ENCODE measurements around the gene TEDDM1. TPM values are rescaled to one million over a fixed set of nuclear protein-coding genes. Genes with fewer than 3 reads are reported as not detected.

TEDDM1 gene
- polyA plus RNA-seq, 1 experiment = not detected

GRCh38 chr1:182395906-182396305 is 4.6 kb downstream of the TEDDM1 start:
- Histone ChIP-seq H3K36me3 (ENCODE audit: control insufficient read depth, insufficient read depth, low read length) (no peaks in the 10 kb centered on the region), H3K27me3 (ENCODE audit: control insufficient read depth, insufficient read depth, low read length) (no peaks in the 10 kb centered on the region), H3K4me3 (ENCODE audit: low read depth, low read length) (no peak overlapping the region)
- ChIA-PET POLR2A (no interaction called here), CTCF (interaction anchor here (0.6 to 12.0 kb wide), 18 partner anchors 9 to 327 kb away, joined by 3 to 291 read pairs (median 5); no protein-coding TSS in a partner anchor)
- no peak for DNase-seq (ENCODE audit: low read depth)
- TF ChIP-seq, protein P1, sequence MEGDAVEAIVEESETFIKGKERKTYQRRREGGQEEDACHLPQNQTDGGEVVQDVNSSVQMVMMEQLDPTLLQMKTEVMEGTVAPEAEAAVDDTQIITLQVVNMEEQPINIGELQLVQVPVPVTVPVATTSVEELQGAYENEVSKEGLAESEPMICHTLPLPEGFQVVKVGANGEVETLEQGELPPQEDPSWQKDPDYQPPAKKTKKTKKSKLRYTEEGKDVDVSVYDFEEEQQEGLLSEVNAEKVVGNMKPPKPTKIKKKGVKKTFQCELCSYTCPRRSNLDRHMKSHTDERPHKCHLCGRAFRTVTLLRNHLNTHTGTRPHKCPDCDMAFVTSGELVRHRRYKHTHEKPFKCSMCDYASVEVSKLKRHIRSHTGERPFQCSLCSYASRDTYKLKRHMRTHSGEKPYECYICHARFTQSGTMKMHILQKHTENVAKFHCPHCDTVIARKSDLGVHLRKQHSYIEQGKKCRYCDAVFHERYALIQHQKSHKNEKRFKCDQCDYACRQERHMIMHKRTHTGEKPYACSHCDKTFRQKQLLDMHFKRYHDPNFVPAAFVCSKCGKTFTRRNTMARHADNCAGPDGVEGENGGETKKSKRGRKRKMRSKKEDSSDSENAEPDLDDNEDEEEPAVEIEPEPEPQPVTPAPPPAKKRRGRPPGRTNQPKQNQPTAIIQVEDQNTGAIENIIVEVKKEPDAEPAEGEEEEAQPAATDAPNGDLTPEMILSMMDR (IDR thresholded peaks at IDR 0.05; ENCODE audit: insufficient read depth, low read depth, low read length) = no peak

DNA sequence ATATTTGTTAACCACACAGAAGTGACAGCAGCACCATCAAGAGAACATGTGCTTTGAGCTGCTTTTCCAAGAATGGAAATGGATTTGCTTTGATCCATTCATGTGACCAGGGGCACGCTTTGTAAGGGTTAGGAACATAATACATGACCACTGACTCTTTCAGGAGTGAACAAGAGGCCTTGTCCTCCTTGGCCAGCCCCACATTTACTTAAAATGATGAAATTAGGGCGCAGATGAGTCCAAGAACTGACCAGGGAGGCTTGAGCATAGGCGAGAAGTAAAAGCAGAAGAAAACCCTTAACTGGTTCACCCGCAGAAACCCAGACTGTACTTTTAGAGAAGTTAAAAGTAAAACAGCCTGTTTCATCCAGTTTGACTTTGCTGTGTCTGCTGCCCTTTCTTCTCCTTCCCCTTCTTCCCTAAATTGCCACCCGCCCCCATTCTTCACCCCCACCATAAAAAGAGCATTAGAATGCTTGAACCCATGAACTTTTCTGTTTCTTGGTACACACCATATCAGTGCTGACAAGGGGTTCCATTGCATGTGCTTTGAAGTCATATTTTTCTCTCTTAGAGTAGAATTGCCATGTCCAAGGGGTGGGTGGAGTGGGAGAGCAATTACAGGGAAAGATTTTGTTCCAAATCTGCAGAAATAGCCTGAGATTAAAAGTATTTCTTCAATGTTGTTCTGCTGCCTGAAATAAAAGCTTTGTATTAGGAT is 6.3 kb downstream of the TEDDM1 start:
- POLR2A ChIA-PET = interaction anchor here (1.1 kb wide), 1 partner anchor 250 kb away, joined by 9 read pairs; no protein-coding TSS in a partner anchor
- TF ChIP-seq, protein P1 (IDR thresholded peaks at IDR 0.05; ENCODE audit: insufficient read depth, low read depth, low read length) = no peak
- CTCF ChIA-PET = interaction anchor here (2.8 to 12.0 kb wide), 3 partner anchors 252 to 310 kb away, joined by 11 to 291 read pairs (median 61); no protein-coding TSS in a partner anchor
- no peak overlapping the region for H3K4me3 ChIP-seq (ENCODE audit: low read depth, low read length)
- DNase-seq (ENCODE audit: low read depth) = no peak
- no peaks in the 10 kb centered on the region for H3K27me3 ChIP-seq (ENCODE audit: control insufficient read depth, insufficient read depth, low read length)
- no peaks in the 10 kb centered on the region for H3K36me3 ChIP-seq (ENCODE audit: control insufficient read depth, insufficient read depth, low read length)

- H3K36me3 ChIP-seq (ENCODE audit: control insufficient read depth, insufficient read depth, low read length) = peaks cover 1% of the 10 kb centered on the region; the same call in 1 of the 2 replicates
- no peaks in the 10 kb centered on the region for H3K27me3 ChIP-seq (ENCODE audit: control insufficient read depth, insufficient read depth, low read length)
- H3K4me3 ChIP-seq (ENCODE audit: low read depth, low read length) = peak overlapping the region; percentile 84
- TF ChIP-seq, protein P1 (IDR thresholded peaks at IDR 0.05; ENCODE audit: insufficient read depth, low read depth, low read length) = no peak
- no peak for DNase-seq (ENCODE audit: low read depth)
- ChIA-PET POLR2A (interaction anchor here (0.6 to 1.5 kb wide), 4 partner anchors 93 to 248 kb away, joined by 3 to 9 read pairs (median 4); no protein-coding TSS in a partner anchor), CTCF (interaction anchor here (0.7 to 12.0 kb wide), 10 partner anchors 56 to 395 kb away, joined by 3 to 291 read pairs (median 4); no protein-coding TSS in a partner anchor)
Measured at GRCh38 chr1:182392050-182393028, 8.1 kb downstream of the TEDDM1 start.

- POLR2A ChIA-PET = interaction anchor here (0.6 to 1.5 kb wide), 5 partner anchors 44 to 247 kb away, joined by 3 to 9 read pairs (median 6); no protein-coding TSS in a partner anchor
- DNase-seq (ENCODE audit: low read depth) = peak; percentile 63
- CTCF ChIA-PET = interaction anchor here (0.7 to 12.0 kb wide), 10 partner anchors 55 to 396 kb away, joined by 3 to 291 read pairs (median 4); no protein-coding TSS in a partner anchor
- H3K27me3 ChIP-seq (ENCODE audit: control insufficient read depth, insufficient read depth, low read length) = no peaks in the 10 kb centered on the region
- peaks cover 5% of the 10 kb centered on the region for H3K36me3 ChIP-seq (ENCODE audit: control insufficient read depth, insufficient read depth, low read length)
- TF ChIP-seq, protein P1 (IDR thresholded peaks at IDR 0.05; ENCODE audit: insufficient read depth, low read depth, low read length) = 0 out of 2 replicates have a peak, but pooled peaks have one; percentile 29
- peak within 1 kb of the TSS; percentile 84 for H3K4me3 ChIP-seq (ENCODE audit: low read depth, low read length)
Measured at GRCh38 chr1:182391362-182392049, 9.0 kb downstream of the TEDDM1 start, which contains the start of gene GLUL. Gene GLUL (minus strand): TSS chr1:182391790. CDS start chr1:182388737, 3,053 bp downstream.
